K562 (cell line): ENCODE data around the gene GNAQ. TPM values are rescaled to one million over a fixed set of nuclear protein-coding genes. Genes with fewer than 3 reads are reported as not detected.

ENCODE experiments used
- ATAC-seq: fragments of 200-7000 bp; cut with Tn5 transposase; 3 replicates; pipeline ENCODE4 v1.9.1; 2020; ENCODE audit warnings: moderate library complexity
- BruUV-seq: library from RNA; stranded (reverse); fragments of 400-500 nt; replicated peaks from 2 replicates; lab custom pipeline; 2021; lab: Mats Ljungman, UMichigan
- CTCF ChIA-PET: fragments of 300-600 bp; formaldehyde crosslinking; extraction: SDS; loops from one replicate; lab custom pipeline; 2021; ENCODE audit warnings: low intra/inter-chr PET ratio; lab: Yijun Ruan, JAX
- POLR2A ChIA-PET: fragments of 300-600, 350-650 bp; sonication (Branson Sonifier 250); formaldehyde crosslinking; extraction: SDS; loops from one replicate; lab custom pipeline; 2021; ENCODE audit warnings: antibody characterized with exemption, inconsistent platforms; lab: Yijun Ruan, JAX
- DNase-seq, 4 experiments: peaks; one replicate each; pipeline versions ENCODE4 v3.0.0 to v3.0.0-alpha.2; 2011 to 2018; ENCODE audit warnings: low spot score in 3 of 4, mixed read lengths in 3 of 4; ENCODE audit errors: extremely low read depth in 1 of 4
- FAIRE-seq: peaks from 2 replicates; lab custom pipeline; 2011; peaks lifted over from hg19 to GRCh38; lab: Jason Lieb, UNC
- H2AFZ ChIP-seq: 2 replicates; pipeline ENCODE4 v1.6.0; 2011; ENCODE audit warnings: low read depth, low read length, control low read depth, inconsistent platforms
- H3K27ac ChIP-seq: fragments of 200-600 bp; 3 replicates; pipeline ENCODE4 v1.8.0; 2011; ENCODE audit warnings: low read depth, mild to moderate bottlenecking, control low read depth, inconsistent platforms, low read length, moderate library complexity, mixed read lengths; ENCODE audit errors: extremely low read depth
- H3K27me3 ChIP-seq, 2 experiments: fragments of 300-600 bp in 1 of 2; 2 replicates in 1 of 2; 3 replicates in 1 of 2; pipeline versions ENCODE4 v1.6.0 to v1.8.0; 2011; ENCODE audit warnings: inconsistent platforms in 2 of 2, low read length in 2 of 2, mild to moderate bottlenecking in 1 of 2, mixed read lengths in 1 of 2, moderate library complexity in 1 of 2; ENCODE audit not compliant: control insufficient read depth in 2 of 2, insufficient read depth in 2 of 2
- H3K36me3 ChIP-seq: fragments of 300-600 bp; 3 replicates; pipeline ENCODE4 v1.8.0; 2011; ENCODE audit warnings: mild to moderate bottlenecking, low read length, inconsistent platforms; ENCODE audit not compliant: control insufficient read depth, insufficient read depth
- H3K4me1 ChIP-seq, 2 experiments: fragments of 200-600 bp in 1 of 2; replicated peaks in 1 of 2; 2 replicates in 1 of 2; 3 replicates in 1 of 2; pipeline versions ENCODE4 v1.5.1 to v1.8.0; 2011; ENCODE audit warnings: inconsistent platforms in 2 of 2, low read length in 2 of 2, mild to moderate bottlenecking in 1 of 2, mixed read lengths in 1 of 2, moderate library complexity in 1 of 2; ENCODE audit not compliant: control insufficient read depth in 2 of 2, insufficient read depth in 2 of 2
- H3K4me2 ChIP-seq: 2 replicates; pipeline ENCODE4 v1.6.1; 2011; ENCODE audit warnings: low read length, control low read depth, inconsistent platforms, mixed read lengths; ENCODE audit not compliant: insufficient read depth
- H3K4me3 ChIP-seq: fragments of 200-600 bp; sonication (generic), shearing (Covaris generic); 2 replicates; pipeline ENCODE4 v1.5.1; 2016; ENCODE audit warnings: control low read depth, inconsistent platforms
- H3K79me2 ChIP-seq: fragments of 200-600 bp; 3 replicates; pipeline ENCODE4 v1.8.0; 2011; ENCODE audit warnings: low read length, inconsistent platforms; ENCODE audit not compliant: control insufficient read depth, insufficient read depth
- H3K9ac ChIP-seq, 2 experiments: 2 replicates each; pipeline versions ENCODE4 v1.6.0 to v1.6.1; 2011; ENCODE audit warnings: low read depth in 2 of 2, low read length in 2 of 2, control low read depth in 1 of 2, inconsistent platforms in 1 of 2, mild to moderate bottlenecking in 1 of 2, mixed read lengths in 1 of 2; ENCODE audit not compliant: insufficient read depth in 1 of 2
- H3K9me1 ChIP-seq: one replicate; pipeline ENCODE4 v1.6.0; 2011; ENCODE audit warnings: inconsistent platforms, mild to moderate bottlenecking, low read length, moderate library complexity; ENCODE audit not compliant: control insufficient read depth, insufficient read depth
- H3K9me3 ChIP-seq: replicated peaks from 2 replicates; pipeline ENCODE4 v1.5.1; 2011; ENCODE audit warnings: low read depth, low read length, inconsistent platforms; ENCODE audit not compliant: control insufficient read depth, insufficient read depth
- H4K20me1 ChIP-seq: replicated peaks from 2 replicates; pipeline ENCODE4 v1.6.1; 2011; ENCODE audit warnings: low read length, inconsistent platforms, mixed read lengths; ENCODE audit not compliant: control insufficient read depth, insufficient read depth
- CHD1 ChIP-seq: fragments of 200-600 bp; sonication (generic); IDR thresholded peaks from one replicate; pipeline ENCODE4 v1.6.1; 2012; ENCODE audit warnings: mild to moderate bottlenecking, moderate library complexity, low read length, inconsistent platforms
- DDX20 ChIP-seq: fragments of 450-650 bp; IDR thresholded peaks from 2 replicates; pipeline ENCODE4 v1.6.1; 2016; ENCODE audit warnings: missing genetic modification characterization, low read depth, mild to moderate bottlenecking, missing compliant biosample characterization, moderate library complexity
- MEF2A ChIP-seq: IDR thresholded peaks from 2 replicates; pipeline ENCODE4 v1.6.1; 2011; ENCODE audit warnings: low read depth, mild to moderate bottlenecking, low read length, moderate library complexity; ENCODE audit not compliant: control insufficient read depth
- NFIC ChIP-seq: fragments of 450-650 bp; IDR thresholded peaks from 2 replicates; pipeline ENCODE4 v1.6.1; 2017; ENCODE audit warnings: mild to moderate bottlenecking, inconsistent platforms
- NR1H2 ChIP-seq: sonication (generic); formaldehyde crosslinking; IDR thresholded peaks from 2 replicates; pipeline ENCODE4 v1.4.0; 2020; ENCODE audit warnings: mild to moderate bottlenecking, missing genetic modification reagents
- RBM34 ChIP-seq: fragments of 200-400 bp; formaldehyde crosslinking; IDR thresholded peaks from 2 replicates; pipeline ENCODE4 v1.6.1; 2018; ENCODE audit warnings: low read length, borderline replicate concordance; ENCODE audit not compliant: insufficient read depth
- ZFPM2 ChIP-seq: fragments of 250-450 bp; sonication (Bioruptor Pico); IDR thresholded peaks from 2 replicates; pipeline ENCODE4 v1.5.1; 2022; ENCODE audit warnings: mild to moderate bottlenecking
- ZNF217 ChIP-seq: sonication (generic); formaldehyde crosslinking; IDR thresholded peaks from 2 replicates; pipeline ENCODE4 v1.8.0; 2022; ENCODE audit warnings: mild to moderate bottlenecking, missing genetic modification reagents
- ZNF561 ChIP-seq: fragments of 450-650 bp; formaldehyde crosslinking; conservative IDR thresholded peaks from 2 replicates; pipeline ENCODE4 v1.4.0; 2020; ENCODE audit warnings: mild to moderate bottlenecking, moderate library complexity
- ZNF785 ChIP-seq: fragments of 250-450 bp; sonication (Bioruptor Pico); IDR thresholded peaks from 2 replicates; pipeline ENCODE4 v1.4.0; 2020; ENCODE audit warnings: mild to moderate bottlenecking
- WGBS: fragments of 100-300 bp; shearing (Covaris generic); methylation state at CpG from one replicate; pipeline ENCODE4 v1.1.6; 2016; ENCODE audit warnings: low coverage, mixed read lengths; ENCODE audit not compliant: insufficient coverage; ENCODE audit errors: missing lambda C conversion rate; 5-methylcytosine and 5-hydroxymethylcytosine counted together
- in situ Hi-C: fragments of 300-500 bp; cut with MboI; formaldehyde crosslinking; loops from 4 replicates; pipeline ENCODE4 v1.15.0; 2018; ENCODE audit warnings: inconsistent platforms, mixed read lengths
- intact Hi-C: fragments of 100-400 bp; cut with micrococcal nuclease; formaldehyde crosslinking; loops from 2 replicates; pipeline ENCODE4 v1.14.2; 2022
- polyA plus RNA-seq, 8 experiments: library from polyadenylated mRNA; depleted of rRNA in 4 of 8; stranded (reverse) in 5 of 8; unstranded in 3 of 8; fragments of >200 nt; fragmentation: Nextera tagmentation in 2 of 8; fragmentation: Illumina TruSeq in 1 of 8; extraction: Ambion mirVana in 2 of 8; extraction: Trizol in 1 of 8; gene quantifications; 2 replicates each; pipeline versions ENCODE4 v1.2.1 to v1.2.3, GENCODE V29; 2011 to 2014; ENCODE audit warnings: inconsistent platforms in 1 of 8, missing spikeins in 1 of 8
- total RNA-seq, 7 experiments: library from RNA; depleted of rRNA in 6 of 7; stranded (reverse); fragments of >200 nt in 6 of 7; fragmentation: Illumina TruSeq in 2 of 7; extraction: Trizol in 2 of 7; gene quantifications; 2 replicates each; pipeline versions ENCODE4 v1.2.1 to v1.2.3, GENCODE V29; 2011 to 2021; ENCODE audit warnings: low replicate concordance in 1 of 7
- TF ChIP-seq, protein P1 (sequence below): sonication (generic); formaldehyde crosslinking; IDR thresholded peaks from 2 replicates; pipeline ENCODE4 v1.8.0; 2022; ENCODE audit warnings: mild to moderate bottlenecking, missing genetic modification reagents
- TF ChIP-seq, protein P2 (sequence below), 2 experiments: fragments of 450-650 bp; formaldehyde crosslinking in 1 of 2; IDR thresholded peaks; 2 replicates each; pipeline versions ENCODE4 v1.4.0 to v1.6.1; 2014 to 2020; ENCODE audit warnings: mild to moderate bottlenecking in 2 of 2, borderline replicate concordance in 1 of 2, low read depth in 1 of 2

Gene GNAQ
- total and polyA plus RNA-seq, 9 of the 15 experiments (the other 6 are each of a cell fraction or from before 2014, with no cell fraction given): 4.8 to 27.9 (median 17.5) TPM

DNA sequence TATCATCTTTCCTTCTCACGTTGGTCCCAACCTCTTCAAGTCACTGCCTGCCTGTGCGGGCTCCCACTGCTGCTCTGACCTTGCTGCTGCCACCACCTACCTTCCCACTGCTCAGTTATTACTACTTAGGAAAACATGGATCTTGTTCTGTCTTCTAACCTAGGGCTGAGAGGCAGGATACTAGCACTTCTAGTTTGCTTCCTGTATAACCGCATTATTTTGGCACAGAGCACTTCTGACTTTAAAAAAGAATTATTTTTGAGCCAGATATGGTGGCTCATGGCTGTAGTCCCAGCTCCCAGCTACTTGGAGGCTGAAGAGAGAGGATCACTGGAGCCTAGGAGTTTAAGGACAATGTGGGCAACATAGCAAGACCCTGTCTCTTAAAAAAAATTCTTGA is 248.1 kb downstream of the GNAQ start:
- H3K4me3 ChIP-seq: no peak overlapping the region
- no peaks in the 10 kb centered on the region for H3K9me3 ChIP-seq
- intact Hi-C loops: no loop called here
- 89% methylated on average over 3 of the region's 3 CpGs for WGBS
- no peak overlapping the region for H2AFZ ChIP-seq
- FAIRE-seq: no peak
- no peaks in the 10 kb centered on the region; a peak in 1 of 5 replicates for H3K4me1 ChIP-seq
- TF ChIP-seq, protein P1, sequence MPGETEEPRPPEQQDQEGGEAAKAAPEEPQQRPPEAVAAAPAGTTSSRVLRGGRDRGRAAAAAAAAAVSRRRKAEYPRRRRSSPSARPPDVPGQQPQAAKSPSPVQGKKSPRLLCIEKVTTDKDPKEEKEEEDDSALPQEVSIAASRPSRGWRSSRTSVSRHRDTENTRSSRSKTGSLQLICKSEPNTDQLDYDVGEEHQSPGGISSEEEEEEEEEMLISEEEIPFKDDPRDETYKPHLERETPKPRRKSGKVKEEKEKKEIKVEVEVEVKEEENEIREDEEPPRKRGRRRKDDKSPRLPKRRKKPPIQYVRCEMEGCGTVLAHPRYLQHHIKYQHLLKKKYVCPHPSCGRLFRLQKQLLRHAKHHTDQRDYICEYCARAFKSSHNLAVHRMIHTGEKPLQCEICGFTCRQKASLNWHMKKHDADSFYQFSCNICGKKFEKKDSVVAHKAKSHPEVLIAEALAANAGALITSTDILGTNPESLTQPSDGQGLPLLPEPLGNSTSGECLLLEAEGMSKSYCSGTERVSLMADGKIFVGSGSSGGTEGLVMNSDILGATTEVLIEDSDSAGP (CRISPR knock-in tag): no peak
- no peak for TF ChIP-seq NR1H2 (CRISPR knock-in tag)
- TF ChIP-seq MEF2A: no peak
- no peak for TF ChIP-seq ZNF785 (CRISPR knock-in tag)
- no peak for TF ChIP-seq ZFPM2 (CRISPR knock-in tag)
- TF ChIP-seq NFIC: no peak
- TF ChIP-seq ZNF217: no peak
- TF ChIP-seq RBM34: no peak
- no peak for TF ChIP-seq ZNF561 (CRISPR knock-in tag)
- TF ChIP-seq, protein P2, sequence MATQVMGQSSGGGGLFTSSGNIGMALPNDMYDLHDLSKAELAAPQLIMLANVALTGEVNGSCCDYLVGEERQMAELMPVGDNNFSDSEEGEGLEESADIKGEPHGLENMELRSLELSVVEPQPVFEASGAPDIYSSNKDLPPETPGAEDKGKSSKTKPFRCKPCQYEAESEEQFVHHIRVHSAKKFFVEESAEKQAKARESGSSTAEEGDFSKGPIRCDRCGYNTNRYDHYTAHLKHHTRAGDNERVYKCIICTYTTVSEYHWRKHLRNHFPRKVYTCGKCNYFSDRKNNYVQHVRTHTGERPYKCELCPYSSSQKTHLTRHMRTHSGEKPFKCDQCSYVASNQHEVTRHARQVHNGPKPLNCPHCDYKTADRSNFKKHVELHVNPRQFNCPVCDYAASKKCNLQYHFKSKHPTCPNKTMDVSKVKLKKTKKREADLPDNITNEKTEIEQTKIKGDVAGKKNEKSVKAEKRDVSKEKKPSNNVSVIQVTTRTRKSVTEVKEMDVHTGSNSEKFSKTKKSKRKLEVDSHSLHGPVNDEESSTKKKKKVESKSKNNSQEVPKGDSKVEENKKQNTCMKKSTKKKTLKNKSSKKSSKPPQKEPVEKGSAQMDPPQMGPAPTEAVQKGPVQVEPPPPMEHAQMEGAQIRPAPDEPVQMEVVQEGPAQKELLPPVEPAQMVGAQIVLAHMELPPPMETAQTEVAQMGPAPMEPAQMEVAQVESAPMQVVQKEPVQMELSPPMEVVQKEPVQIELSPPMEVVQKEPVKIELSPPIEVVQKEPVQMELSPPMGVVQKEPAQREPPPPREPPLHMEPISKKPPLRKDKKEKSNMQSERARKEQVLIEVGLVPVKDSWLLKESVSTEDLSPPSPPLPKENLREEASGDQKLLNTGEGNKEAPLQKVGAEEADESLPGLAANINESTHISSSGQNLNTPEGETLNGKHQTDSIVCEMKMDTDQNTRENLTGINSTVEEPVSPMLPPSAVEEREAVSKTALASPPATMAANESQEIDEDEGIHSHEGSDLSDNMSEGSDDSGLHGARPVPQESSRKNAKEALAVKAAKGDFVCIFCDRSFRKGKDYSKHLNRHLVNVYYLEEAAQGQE (IDR thresholded peaks at IDR 0.05; ENCODE audit: borderline replicate concordance): no peak
- TF ChIP-seq, protein P2 (CRISPR knock-in tag; IDR thresholded peaks at IDR 0.05; ENCODE audit: low read depth): no peak
- TF ChIP-seq CHD1: no peak
- TF ChIP-seq DDX20: no peak
- H3K4me2 ChIP-seq: no peak overlapping the region
- ChIA-PET CTCF (no interaction called here), POLR2A (no interaction called here)
- no peak for ATAC-seq
- H4K20me1 ChIP-seq: no peaks in the 10 kb centered on the region
- no peaks in the 10 kb centered on the region for H3K36me3 ChIP-seq
- no peaks in the 10 kb centered on the region for H3K9me1 ChIP-seq
- no peak for DNase-seq
- in situ Hi-C loops: no loop called here
- no peak overlapping the region for H3K27ac ChIP-seq
- no peaks in the 10 kb centered on the region for H3K27me3 ChIP-seq
- no peaks in the 10 kb centered on the region for H3K79me2 ChIP-seq
- H3K9ac ChIP-seq: no peak overlapping the region
- BruUV-seq: no TSS peak
